Right cardiac atrium (tissue), 5 donors: ENCODE results near the gene ANXA10. TPM values are rescaled to one million over a fixed set of nuclear protein-coding genes. Genes with fewer than 3 reads are reported as not detected.
"Not testable (repeated sequence)": the region's sequence is repeated elsewhere in the genome, so short reads cannot be mapped to it uniquely, and the experiment has no call there.

Source experiments
- ATAC-seq, 2 donors: fragments of 200-7000 bp; cut with Tn5 transposase; one replicate each; pipeline versions ENCODE4 v1.8.0 to v1.9.1; 2020; ENCODE audit warnings: moderate library complexity in 2 of 2, mild to moderate bottlenecking in 1 of 2
- DNase-seq, 3 donors: peaks; one replicate each; pipeline ENCODE4 v3.0.0-alpha.2; 2020
- H3K27ac ChIP-seq: one replicate; pipeline ENCODE4 v1.5.1; 2013; ENCODE audit warnings: mild to moderate bottlenecking, low read length, control low read depth, moderate library complexity
- H3K27me3 ChIP-seq: one replicate; pipeline ENCODE4 v1.6.1; 2013; ENCODE audit not compliant: control insufficient read depth, insufficient read depth
- H3K4me1 ChIP-seq: one replicate; pipeline ENCODE4 v1.6.1; 2013; ENCODE audit warnings: low read length; ENCODE audit not compliant: control insufficient read depth, insufficient read depth
- H3K4me3 ChIP-seq: one replicate; pipeline ENCODE4 v1.5.1; 2013; ENCODE audit warnings: low read length, control low read depth
- H3K9me3 ChIP-seq: one replicate; pipeline ENCODE4 v1.6.1; 2013; ENCODE audit warnings: low read length; ENCODE audit not compliant: control insufficient read depth
- WGBS: extraction: QIAGEN DNeasy Blood & Tissue Kit; methylation state at CpG from one replicate; pipeline ENCODE4 v1.1.7; 2013; 5-methylcytosine and 5-hydroxymethylcytosine counted together
- intact Hi-C, 4 donors: fragments of 100-400 bp; cut with DNase I; formaldehyde crosslinking; loops; one replicate each; pipeline versions ENCODE4 v1.11.0 to v1.14.0; 2022 to 2023
- polyA plus RNA-seq: library from polyadenylated mRNA; stranded (reverse); fragments of 200-250 nt; gene quantifications from one replicate; pipeline ENCODE4 v1.2.3, GENCODE V29; 2013
- total RNA-seq, 4 donors: library from RNA; stranded (reverse); fragmentation: NEBNext Ultra II Directional; extraction: Animal tissue kit (Norgen Biotek cat#: 25700); gene quantifications; one replicate each; pipeline ENCODE4 v1.2.1, GENCODE V29; 2021
- donor health status: healthy with polysubstance abuse.
- donor health status: DM: no; HTN: yes; CAD: no.
- donor health status: DM: no; HTN: no; CAD: no.
- donor health status: DM: no; HTN: yes; CAD: no; lungs with severe emphysema.
- donor health status: DM: yes; HTN: yes; CAD: no.

ANXA10 gene
- total and polyA plus RNA-seq, 5 donors: not detected

- H3K27ac ChIP-seq: no peak overlapping the region
- ATAC-seq (no peak), DNase-seq (no peak)
- no peaks in the 10 kb centered on the region for H3K4me1 ChIP-seq
- H3K9me3 ChIP-seq: no peaks in the 10 kb centered on the region
- H3K4me3 ChIP-seq: no peak overlapping the region
- no peaks in the 10 kb centered on the region for H3K27me3 ChIP-seq
- intact Hi-C loops: no loop called here
Measured at GRCh38 chr4:168197926-168198325, 105.6 kb downstream of the ANXA10 start.

- intact Hi-C loops: no loop called here
- Histone ChIP-seq H3K27me3 (no peaks in the 10 kb centered on the region), H3K27ac (no peak overlapping the region), H3K4me1 (no peaks in the 10 kb centered on the region), H3K9me3 (peaks cover 6% of the 10 kb centered on the region), H3K4me3 (no peak overlapping the region)
- 57% methylated on average over 4 of the region's 4 CpGs for WGBS
- ATAC-seq (no peak), DNase-seq (no peak)
Measured at GRCh38 chr4:168199260-168199957, 107.1 kb downstream of the ANXA10 start.

- H3K27ac ChIP-seq: no peak overlapping the region
- 79% methylated on average over 3 of the region's 3 CpGs for WGBS
- no peaks in the 10 kb centered on the region for H3K4me1 ChIP-seq
- H3K27me3 ChIP-seq: no peaks in the 10 kb centered on the region
- intact Hi-C loops: no loop called here
- DNase-seq: no peak
- no peak overlapping the region for H3K4me3 ChIP-seq
- ATAC-seq: no peak
- H3K9me3 ChIP-seq: peaks cover 6% of the 10 kb centered on the region
Measured at GRCh38 chr4:168200685-168201084, 108.3 kb downstream of the ANXA10 start.

- Histone ChIP-seq H3K4me1 (no peaks in the 10 kb centered on the region), H3K9me3 (peaks cover 6% of the 10 kb centered on the region), H3K27ac (no peak overlapping the region), H3K27me3 (no peaks in the 10 kb centered on the region), H3K4me3 (no peak overlapping the region)
- no peak for ATAC-seq
- DNase-seq: no peak
- WGBS: 90% methylated on average over 4 of the region's 4 CpGs
- intact Hi-C loops: no loop called here
Measured at GRCh38 chr4:168203233-168203911, 111.0 kb downstream of the ANXA10 start.

GRCh38 chr4:168208957-168209614, 116.7 kb downstream of the ANXA10 start:
- intact Hi-C loops: no loop called here
- Histone ChIP-seq H3K27me3 (no peaks in the 10 kb centered on the region), H3K4me1 (no peaks in the 10 kb centered on the region), H3K4me3 (no peak overlapping the region), H3K27ac (no peak overlapping the region), H3K9me3 (no peaks in the 10 kb centered on the region)
- ATAC-seq (no peak), DNase-seq (no peak)
- 90% methylated on average over 3 of the region's 3 CpGs for WGBS

GRCh38 chr4:168212656-168213055, 120.3 kb downstream of the ANXA10 start:
- Histone ChIP-seq H3K27me3 (no peaks in the 10 kb centered on the region), H3K9me3 (no peaks in the 10 kb centered on the region), H3K27ac (no peak overlapping the region), H3K4me3 (no peak overlapping the region), H3K4me1 (no peaks in the 10 kb centered on the region)
- DNase-seq (no peak), ATAC-seq (no peak)
- intact Hi-C loops: no loop called here
- WGBS: 86% methylated on average over 3 of the region's 3 CpGs

GRCh38 chr4:168213511-168213910, 121.2 kb downstream of the ANXA10 start:
- ATAC-seq, H3K4me1 ChIP-seq, H3K27ac ChIP-seq, H3K4me3 ChIP-seq, DNase-seq, H3K27me3 ChIP-seq, H3K9me3 ChIP-seq, intact Hi-C loops: not testable (repeated sequence)

GRCh38 chr4:168218645-168219044, 126.3 kb downstream of the ANXA10 start:
- H3K4me3 ChIP-seq: no peak overlapping the region
- no peaks in the 10 kb centered on the region for H3K4me1 ChIP-seq
- WGBS: 97% methylated on average over 1 of the region's 1 CpG
- DNase-seq: no peak
- H3K9me3 ChIP-seq: no peaks in the 10 kb centered on the region
- H3K27me3 ChIP-seq: no peaks in the 10 kb centered on the region
- no peak overlapping the region for H3K27ac ChIP-seq
- ATAC-seq: no peak
- intact Hi-C loops: no loop called here

GRCh38 chr4:168220893-168221292, 128.6 kb downstream of the ANXA10 start:
- Histone ChIP-seq H3K4me1 (no peaks in the 10 kb centered on the region), H3K27me3 (no peaks in the 10 kb centered on the region), H3K4me3 (no peak overlapping the region), H3K9me3 (no peaks in the 10 kb centered on the region), H3K27ac (no peak overlapping the region)
- no peak for ATAC-seq
- no peak for DNase-seq
- intact Hi-C loops: no loop called here

- Histone ChIP-seq H3K4me1 (no peaks in the 10 kb centered on the region), H3K27me3 (no peaks in the 10 kb centered on the region), H3K27ac (no peak overlapping the region), H3K4me3 (no peak overlapping the region), H3K9me3 (no peaks in the 10 kb centered on the region)
- DNase-seq (no peak), ATAC-seq (no peak)
- 15% methylated on average over 2 of the region's 2 CpGs for WGBS
- intact Hi-C loops: no loop called here
Measured at GRCh38 chr4:168221301-168221700, 129.0 kb downstream of the ANXA10 start.
